Kidney glomerular epithelial cell (primary cell): ENCODE measurements around the gene RLN3.
"Not testable (repeated sequence)": the region's sequence is repeated elsewhere in the genome, so short reads cannot be mapped to it uniquely, and the experiment has no call there.

Source experiments
- DNase-seq: peaks from one replicate; lab custom pipeline; 2025; lab: John Stamatoyannopoulos, UW

The RLN3 gene

GRCh38 chr19:13995017-13995728 is 32.8 kb upstream of the RLN3 start:
- no peak for DNase-seq

- DNase-seq: no peak
These were observed 31.8 kb upstream of the RLN3 start for GRCh38 chr19:13995878-13996765.

GRCh38 chr19:13996928-13997630 is 30.9 kb upstream of the RLN3 start:
- DNase-seq: no peak

DNA sequence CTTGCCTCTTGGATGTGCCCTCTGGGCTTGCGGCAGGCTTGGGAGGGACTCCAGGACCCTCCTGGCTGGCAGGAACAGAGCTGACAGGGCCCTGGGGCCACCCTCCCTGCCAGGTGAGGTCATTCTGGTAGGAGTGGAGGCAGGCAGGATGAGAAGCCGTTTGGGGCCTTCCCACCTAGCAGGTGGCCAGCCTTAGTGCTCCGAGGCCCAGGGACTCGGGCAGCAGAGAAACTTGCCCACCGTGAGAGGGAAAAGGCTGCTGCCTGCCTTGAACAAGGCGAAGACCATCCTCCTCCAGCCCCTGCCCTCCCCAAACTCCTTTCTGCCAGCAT is 30.4 kb upstream of the RLN3 start:
- DNase-seq: no peak

DNA sequence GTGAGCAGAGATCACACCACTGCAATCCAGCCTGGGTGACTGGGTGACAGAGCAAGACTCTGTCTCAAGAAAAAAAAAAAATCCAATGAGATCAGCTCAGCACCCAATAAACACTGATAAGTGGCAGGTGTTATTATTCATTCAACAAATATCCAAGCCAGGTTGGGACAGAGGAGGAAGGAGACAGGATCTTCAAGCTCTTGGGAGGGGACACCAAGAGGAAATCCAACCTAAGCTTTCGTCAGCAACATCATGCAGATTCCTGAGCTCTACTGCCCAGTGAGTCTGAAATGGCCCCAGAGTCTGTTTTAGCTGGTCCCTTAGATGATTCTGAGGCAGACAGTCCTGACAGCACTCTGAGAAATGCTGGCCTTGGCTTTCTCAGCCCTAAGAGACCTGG is 29.5 kb upstream of the RLN3 start:
- no peak for DNase-seq

DNA sequence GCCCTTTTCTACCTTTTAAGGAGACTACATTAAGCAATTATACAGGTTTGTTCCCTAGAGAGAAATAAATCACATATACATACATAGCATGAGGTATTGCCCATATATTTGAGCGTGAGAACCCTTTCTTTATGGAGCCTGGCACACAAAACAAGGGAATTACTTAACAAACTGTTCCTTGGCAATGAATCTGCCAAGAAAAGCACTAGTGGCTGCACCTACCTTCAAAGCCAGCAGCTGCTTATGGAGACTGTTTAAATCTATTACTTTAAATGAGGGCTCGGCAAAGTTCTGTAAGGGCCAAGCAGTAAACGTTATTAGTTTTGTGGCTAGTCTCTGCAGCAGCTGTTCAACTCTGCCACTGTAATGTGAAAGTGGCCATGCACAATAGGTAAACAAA is 28.9 kb upstream of the RLN3 start:
- no peak for DNase-seq

- no peak for DNase-seq
These were observed 27.1 kb upstream of the RLN3 start for GRCh38 chr19:14000691-14001375.

- no peak for DNase-seq
These were observed 25.2 kb upstream of the RLN3 start for GRCh38 chr19:14002571-14003250.

GRCh38 chr19:14003251-14004055 is 24.5 kb upstream of the RLN3 start:
- DNase-seq: no peak

GRCh38 chr19:14004619-14005348 is 23.2 kb upstream of the RLN3 start:
- no peak for DNase-seq

DNA sequence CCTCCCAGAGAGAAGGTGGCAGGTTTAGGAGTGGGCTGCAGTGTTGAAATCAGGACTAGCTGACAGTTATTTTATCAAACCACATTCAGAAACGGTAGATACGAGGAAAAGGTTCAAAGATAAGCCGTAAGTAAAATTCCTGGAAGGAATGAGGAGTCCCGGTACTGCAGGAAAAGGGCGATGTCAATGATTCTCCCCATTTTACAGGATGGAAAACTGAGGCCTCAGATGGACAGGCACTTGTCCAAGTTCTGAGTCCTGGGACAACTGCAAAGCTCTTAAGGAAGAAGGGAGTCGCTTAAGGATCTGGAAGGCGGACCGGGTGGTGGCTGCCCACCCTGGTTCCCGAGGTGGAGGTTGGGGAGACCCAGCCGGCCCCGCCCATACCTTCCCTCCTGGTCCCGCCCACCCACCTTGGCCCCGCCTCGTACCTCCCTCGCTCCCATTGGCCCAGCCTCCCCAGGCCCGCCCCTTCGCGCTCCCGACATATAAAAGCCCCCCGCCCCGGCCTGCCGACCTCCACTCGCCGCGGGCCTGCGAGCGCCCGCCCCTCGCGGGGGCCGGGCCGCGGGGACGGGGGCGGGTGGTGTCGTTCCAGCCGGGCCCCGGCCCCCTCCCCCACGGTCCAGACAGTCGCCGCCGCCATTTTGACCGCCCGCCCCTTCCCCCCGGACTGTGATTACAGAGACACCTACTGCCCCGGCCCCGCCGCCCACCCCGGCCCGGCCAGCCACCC is 22.4 kb upstream of the RLN3 start:
- DNase-seq: peak; percentile 51

GRCh38 chr19:14006085-14006765 is 21.7 kb upstream of the RLN3 start, which contains the start of gene RFX1:
TSS of gene RFX1 (minus strand) at chr19:14006320. CDS start at chr19:13993843, 12,477 bp downstream.
- peak; percentile 100 for DNase-seq

DNA sequence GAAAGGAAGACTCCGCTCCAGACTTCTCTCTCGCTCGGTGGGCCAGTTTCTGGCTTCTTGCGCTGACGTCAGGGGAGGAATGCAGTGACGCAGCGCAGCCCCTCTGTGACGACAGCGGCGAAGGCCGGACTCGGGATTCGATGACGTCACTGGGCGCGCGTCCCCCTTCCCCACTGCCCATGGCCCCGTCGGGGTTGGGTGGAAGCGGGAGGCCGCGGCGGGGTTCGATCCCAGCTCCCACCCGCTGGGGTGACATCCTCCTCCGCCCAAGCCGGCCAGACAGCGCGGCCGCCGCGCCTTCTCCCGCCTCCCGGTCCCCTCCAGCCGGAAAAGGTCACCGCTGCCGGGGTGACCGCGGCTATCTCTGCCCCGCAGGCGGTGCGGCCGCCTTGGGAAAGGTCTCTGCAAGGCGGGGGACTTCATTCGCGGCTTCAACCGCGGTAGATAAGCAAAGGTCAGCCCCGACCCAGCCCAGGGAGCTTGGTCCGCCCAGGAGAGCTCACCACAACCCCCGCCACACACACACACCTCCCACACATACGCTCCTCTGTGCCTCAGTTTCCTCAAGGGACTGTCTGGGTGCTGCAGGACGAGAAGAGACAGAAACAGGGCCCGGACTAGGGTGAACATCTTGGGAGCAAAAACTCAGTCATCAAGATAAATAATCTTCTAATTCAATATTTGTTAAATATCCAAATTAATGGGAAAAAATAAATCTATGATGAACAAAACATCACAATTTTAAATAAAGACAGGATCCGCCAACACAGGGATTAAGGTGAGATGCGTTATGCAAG is 21.0 kb upstream of the RLN3 start:
- DNase-seq: no peak

- DNase-seq: no peak
These were observed 15.5 kb upstream of the RLN3 start for GRCh38 chr19:14012378-14012915.

GRCh38 chr19:14015524-14016035 is 12.4 kb upstream of the RLN3 start:
- no peak for DNase-seq

- no peak for DNase-seq
These were observed 8.8 kb upstream of the RLN3 start for GRCh38 chr19:14019100-14019499.

GRCh38 chr19:14019739-14020138 is 8.2 kb upstream of the RLN3 start:
- DNase-seq: not testable (repeated sequence)
